ENCODE measurements around the gene C15orf39. TPM values are rescaled to one million over a fixed set of nuclear protein-coding genes. Genes with fewer than 3 reads are reported as not detected.
A peak's percentile ranks its signal among the peaks of the same experiment; 100 is the strongest.

C15orf39 gene
- total RNA-seq, 1 donor from 2014 or later = 15.8 TPM

GRCh38 chr15:75170203-75170602, 31.5 kb upstream of the C15orf39 start:
- no peak for DNase-seq
- ATAC-seq (ENCODE audit: poor library complexity) = no peak
- intact Hi-C loops (cut with DNase I) = no loop called here

GRCh38 chr15:75170711-75171341, 30.9 kb upstream of the C15orf39 start:
- DNase-seq = no peak
- peak; percentile 87 for ATAC-seq (ENCODE audit: poor library complexity)

GRCh38 chr15:75171408-75171807, 30.3 kb upstream of the C15orf39 start:
- intact Hi-C loops (cut with DNase I) = no loop called here
- no peak for ATAC-seq (ENCODE audit: poor library complexity)
- DNase-seq = no peak

More at GRCh38 chr15:75170711-75171341, 30.9 kb upstream of the C15orf39 start:
- intact Hi-C loops (cut with DNase I) = no loop called here

GRCh38 chr15:75172284-75172820, 29.3 kb upstream of the C15orf39 start:
- DNase-seq (no peak), ATAC-seq (ENCODE audit: poor library complexity) (no peak)
- intact Hi-C loops (cut with DNase I) = no loop called here

GRCh38 chr15:75174102-75174501, 27.6 kb upstream of the C15orf39 start:
- intact Hi-C loops (cut with DNase I) = no loop called here
- no peak for ATAC-seq (ENCODE audit: poor library complexity)
- no peak for DNase-seq

GRCh38 chr15:75174729-75175128, 27.0 kb upstream of the C15orf39 start:
- ATAC-seq (ENCODE audit: poor library complexity) = no peak
- intact Hi-C loops (cut with DNase I) = no loop called here
- DNase-seq = no peak

- intact Hi-C loops (cut with DNase I) = no loop called here
- DNase-seq (no peak), ATAC-seq (ENCODE audit: poor library complexity) (no peak)
Measured at GRCh38 chr15:75176396-75176761, 25.3 kb upstream of the C15orf39 start.

- intact Hi-C loops (cut with DNase I) = no loop called here
- no peak for DNase-seq
Measured at GRCh38 chr15:75177360-75178071, 24.2 kb upstream of the C15orf39 start.

GRCh38 chr15:75178171-75178937, 23.3 kb upstream of the C15orf39 start:
- intact Hi-C loops (cut with DNase I) = no loop called here
- DNase-seq (peak; percentile 71), ATAC-seq (ENCODE audit: poor library complexity) (peak; percentile 44)

More at GRCh38 chr15:75177360-75178071, 24.2 kb upstream of the C15orf39 start:
- peak; percentile 8 for ATAC-seq (ENCODE audit: poor library complexity)

- no peak for DNase-seq
- ATAC-seq (ENCODE audit: poor library complexity) = peak; percentile 4
- intact Hi-C loops (cut with DNase I) = no loop called here
Measured at GRCh38 chr15:75178938-75179745, 22.5 kb upstream of the C15orf39 start.

- intact Hi-C loops (cut with DNase I) = no loop called here
- DNase-seq (no peak), ATAC-seq (ENCODE audit: poor library complexity) (no peak)
Measured at GRCh38 chr15:75179746-75180140, 21.9 kb upstream of the C15orf39 start.

GRCh38 chr15:75181780-75182179, 19.9 kb upstream of the C15orf39 start:
- intact Hi-C loops (cut with DNase I) = no loop called here
- ATAC-seq (ENCODE audit: poor library complexity) (no peak), DNase-seq (no peak)

- intact Hi-C loops (cut with DNase I) = no loop called here
- no peak for ATAC-seq (ENCODE audit: poor library complexity)
- DNase-seq = no peak
Measured at GRCh38 chr15:75182187-75183131, 19.2 kb upstream of the C15orf39 start.

GRCh38 chr15:75185271-75186029, 16.2 kb upstream of the C15orf39 start:
- DNase-seq = no peak
- ATAC-seq (ENCODE audit: poor library complexity) = peak; percentile 52
- intact Hi-C loops (cut with DNase I) = no loop called here

GRCh38 chr15:75186044-75186443, 15.6 kb upstream of the C15orf39 start:
- DNase-seq (no peak), ATAC-seq (ENCODE audit: poor library complexity) (no peak)
- intact Hi-C loops (cut with DNase I) = no loop called here

- ATAC-seq (ENCODE audit: poor library complexity) (no peak), DNase-seq (no peak)
- intact Hi-C loops (cut with DNase I) = no loop called here
Measured at GRCh38 chr15:75188499-75188898, 13.2 kb upstream of the C15orf39 start.

GRCh38 chr15:75191235-75191634, 10.4 kb upstream of the C15orf39 start:
- ATAC-seq (ENCODE audit: poor library complexity) (no peak), DNase-seq (no peak)
- intact Hi-C loops (cut with DNase I) = no loop called here

Data from Right ventricle myocardium superior (tissue), 1 donor.